PFSK-1 (cell line): ENCODE data around the gene KIF1C.

Source experiments
- POLR2AphosphoS5 ChIP-seq: IDR thresholded peaks from 2 replicates; pipeline ENCODE4 v1.6.1; 2012; ENCODE audit warnings: low read depth, mild to moderate bottlenecking, control low read depth, low read length, moderate library complexity
- SIN3A ChIP-seq: IDR thresholded peaks from 2 replicates; pipeline ENCODE4 v1.6.1; 2012; ENCODE audit warnings: mild to moderate bottlenecking, low read length, moderate library complexity, borderline replicate concordance; ENCODE audit not compliant: insufficient read depth
- TAF1 ChIP-seq: IDR thresholded peaks from 2 replicates; pipeline ENCODE4 v1.6.1; 2012; ENCODE audit warnings: low read length, control low read depth, borderline replicate concordance; ENCODE audit not compliant: insufficient read depth

DNA sequence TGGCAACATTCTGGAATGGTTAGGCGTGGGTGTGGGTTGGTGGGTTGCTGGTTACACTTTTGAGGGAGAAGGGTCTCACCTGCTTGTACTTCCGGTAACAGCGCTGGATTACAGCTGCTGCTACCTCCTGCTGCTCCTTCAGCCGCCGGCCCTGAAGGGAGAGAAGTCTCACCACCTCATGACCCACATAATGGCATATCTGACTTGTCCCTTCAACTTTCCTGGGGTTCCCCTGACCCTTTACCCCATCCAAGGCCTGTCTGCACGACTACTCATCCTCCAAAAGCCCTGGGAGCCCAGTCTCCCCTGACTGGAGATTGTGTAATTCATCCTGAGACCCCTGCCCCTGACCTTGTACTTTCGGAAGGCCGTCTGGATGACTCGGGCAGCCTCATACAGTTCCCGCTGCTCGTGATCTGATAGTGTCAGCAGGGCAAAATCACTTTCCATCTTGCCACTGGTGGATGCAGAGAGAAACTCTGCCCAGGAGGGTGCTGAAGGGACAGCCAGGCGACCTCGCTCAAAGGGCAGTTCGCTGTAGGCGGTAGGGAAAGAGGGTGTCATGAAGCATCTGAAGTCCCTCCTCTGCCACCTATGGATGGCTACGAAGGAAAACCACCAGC lies 28.1 kb upstream of the KIF1C start:
- TF ChIP-seq POLR2AphosphoS5, result no peak; the same call in 1 of the 2 replicates
- no peak for TF ChIP-seq SIN3A
- no peak for TF ChIP-seq TAF1
